Measurements from ENCODE around the gene IRGM. TPM values are rescaled to one million over a fixed set of nuclear protein-coding genes. Genes with fewer than 3 reads are reported as not detected.

Gene IRGM
- total and polyA plus RNA-seq, 2 of the 8 experiments (the other 6 are each of a cell fraction or from before 2014, with no cell fraction given), result 0.11 TPM; not detected in 1

DNA sequence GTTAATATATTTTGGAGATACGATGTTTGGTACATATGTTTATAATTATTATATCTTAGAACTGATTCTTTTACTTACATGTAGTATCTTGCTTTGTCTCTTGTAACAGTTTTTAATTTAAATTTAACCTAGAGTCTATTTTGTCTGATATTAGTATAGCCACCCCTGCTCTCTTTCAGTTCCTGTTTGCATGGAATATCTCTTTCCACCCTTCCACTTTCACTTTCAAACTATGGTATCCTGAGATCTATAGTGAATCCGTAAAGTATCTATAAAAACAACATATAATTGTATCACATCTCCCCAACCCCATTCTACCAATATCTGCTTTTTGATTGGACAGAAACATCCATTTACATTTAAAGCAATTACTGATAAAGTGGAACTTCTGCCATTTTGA lies 7.2 kb downstream of the IRGM start:
- DNase-seq (ENCODE audit: low read depth in 1 of 2, low spot score in 2 of 2), result no peak
- Histone ChIP-seq H3K4me2 (ENCODE audit: insufficient read depth in 1 of 2, low read depth in 2 of 2, low read length in 2 of 2) (no peak overlapping the region), H2BK5ac (ENCODE audit: low read depth, low read length) (no peak overlapping the region), H3K4me3 (ENCODE audit: extremely low read depth in 1 of 4, insufficient read depth in 2 of 4, low read depth in 3 of 4, low read length in 4 of 4) (no peak overlapping the region), H2BK15ac (ENCODE audit: low read length) (no peak overlapping the region), H3K27me3 (replicated peaks in 1 of 4; ENCODE audit: control insufficient read depth in 3 of 4, extremely low read depth in 1 of 4, insufficient read depth in 3 of 4, low read length in 3 of 4) (no peaks in the 10 kb centered on the region), H4K20me1 (replicated peaks in 1 of 2; ENCODE audit: control insufficient read depth in 1 of 2, insufficient read depth in 2 of 2, low read length in 2 of 2) (no peaks in the 10 kb centered on the region), H2AFZ (ENCODE audit: low read length) (no peak overlapping the region), H3K27ac (ENCODE audit: low read depth, low read length) (no peak overlapping the region), H3K9me3 (ENCODE audit: insufficient read depth in 2 of 2, low read depth in 1 of 2, low read length in 1 of 2) (no peaks in the 10 kb centered on the region; a peak in 1 of 4 replicates), H3K18ac (ENCODE audit: extremely low read depth, low read length) (no peak overlapping the region), H2AK5ac (ENCODE audit: low read depth, low read length) (no peak overlapping the region), H3K9ac (replicated peaks in 1 of 4; ENCODE audit: extremely low read depth in 1 of 4, low read depth in 3 of 4, low read length in 3 of 4) (no peak overlapping the region), H2BK12ac (ENCODE audit: low read depth, low read length) (no peak overlapping the region), H4K5ac (ENCODE audit: insufficient read length, low read depth, low read length) (no peak overlapping the region), H3K14ac (ENCODE audit: insufficient read length) (no peak overlapping the region), H3K4ac (replicated peaks; ENCODE audit: insufficient read length, low read depth, low read length) (no peak overlapping the region), H3K79me2 (ENCODE audit: control insufficient read depth in 1 of 2, insufficient read depth in 2 of 2, low read length in 2 of 2) (no peaks in the 10 kb centered on the region), H2BK120ac (replicated peaks; ENCODE audit: low read depth, low read length) (no peak overlapping the region), H3K36me3 (ENCODE audit: control insufficient read depth in 2 of 4, insufficient read depth in 4 of 4, low read length in 3 of 4) (no peaks in the 10 kb centered on the region), H3K23ac (ENCODE audit: insufficient read length) (no peak overlapping the region), H2BK20ac (ENCODE audit: low read length) (no peak overlapping the region), H4K8ac (ENCODE audit: extremely low read depth, insufficient read depth, low read length) (no peak overlapping the region), H4K91ac (replicated peaks; ENCODE audit: insufficient read length, low read length) (no peak overlapping the region), H3K56ac (replicated peaks; ENCODE audit: insufficient read length, low read depth, low read length) (no peak overlapping the region), H3K23me2 (ENCODE audit: low read depth, low read length) (no peaks in the 10 kb centered on the region), H3K79me1 (ENCODE audit: low read depth, low read length) (no peaks in the 10 kb centered on the region), H3K4me1 (replicated peaks in 1 of 4; ENCODE audit: control insufficient read depth in 3 of 4, insufficient read depth in 4 of 4, low read length in 3 of 4) (no peaks in the 10 kb centered on the region)
- no peak for TF ChIP-seq KDM5A (IDR thresholded peaks at IDR 0.05; ENCODE audit: low read length)
- no peak for TF ChIP-seq CBX8 (IDR thresholded peaks at IDR 0.05; ENCODE audit: borderline replicate concordance, low read depth, low read length)
- no peak for TF ChIP-seq SIRT6 (IDR thresholded peaks at IDR 0.05; ENCODE audit: low read length)
- TF ChIP-seq, protein P1, sequence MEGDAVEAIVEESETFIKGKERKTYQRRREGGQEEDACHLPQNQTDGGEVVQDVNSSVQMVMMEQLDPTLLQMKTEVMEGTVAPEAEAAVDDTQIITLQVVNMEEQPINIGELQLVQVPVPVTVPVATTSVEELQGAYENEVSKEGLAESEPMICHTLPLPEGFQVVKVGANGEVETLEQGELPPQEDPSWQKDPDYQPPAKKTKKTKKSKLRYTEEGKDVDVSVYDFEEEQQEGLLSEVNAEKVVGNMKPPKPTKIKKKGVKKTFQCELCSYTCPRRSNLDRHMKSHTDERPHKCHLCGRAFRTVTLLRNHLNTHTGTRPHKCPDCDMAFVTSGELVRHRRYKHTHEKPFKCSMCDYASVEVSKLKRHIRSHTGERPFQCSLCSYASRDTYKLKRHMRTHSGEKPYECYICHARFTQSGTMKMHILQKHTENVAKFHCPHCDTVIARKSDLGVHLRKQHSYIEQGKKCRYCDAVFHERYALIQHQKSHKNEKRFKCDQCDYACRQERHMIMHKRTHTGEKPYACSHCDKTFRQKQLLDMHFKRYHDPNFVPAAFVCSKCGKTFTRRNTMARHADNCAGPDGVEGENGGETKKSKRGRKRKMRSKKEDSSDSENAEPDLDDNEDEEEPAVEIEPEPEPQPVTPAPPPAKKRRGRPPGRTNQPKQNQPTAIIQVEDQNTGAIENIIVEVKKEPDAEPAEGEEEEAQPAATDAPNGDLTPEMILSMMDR (IDR thresholded peaks at IDR 0.05; ENCODE audit: control extremely low read depth in 1 of 3, insufficient read depth in 1 of 3, low read depth in 1 of 3, low read length in 3 of 3), result no peak
- POLR2A ChIA-PET (ENCODE audit: partially characterized antibody), result no interaction called here
- 83% methylated on average over 2 of the region's 2 CpGs; no CpG with 5 or more reads in 1 of the 2 experiments for WGBS, 2 experiments (ENCODE audit: extremely low coverage in 1 of 2, insufficient coverage in 1 of 2, insufficient read length in 1 of 2, insufficient replicate concordance in 2 of 2, low coverage in 1 of 2, low lambda C conversion rate in 2 of 2, missing lambda C conversion rate in 1 of 2)
- FAIRE-seq, result no peak
- CTCF ChIA-PET (ENCODE audit: partially characterized antibody), result no interaction called here

Measured in H1 (cell line).